ENCODE results near the gene AHSG. TPM values are rescaled to one million over a fixed set of nuclear protein-coding genes. Genes with fewer than 3 reads are reported as not detected.

The AHSG gene
- total RNA-seq = not detected in 2 replicates

GRCh38 chr3:186612721-186613636 lies at the start of gene AHSG:
Gene AHSG (plus strand): TSS chr3:186613060. CDS start chr3:186613142, 82 bp downstream.

GRCh38 chr3:186567072-186567921 lies 45.6 kb upstream of the AHSG start, which contains the start of gene TBCCD1:
Gene TBCCD1 (minus strand): TSS chr3:186567339. CDS start chr3:186564329, 3,010 bp downstream.

GRCh38 chr3:186570096-186570940 lies 42.5 kb upstream of the AHSG start, which contains the start of gene DNAJB11:
Gene DNAJB11 (plus strand): TSS chr3:186570720. CDS start chr3:186570898, 178 bp downstream.

GRCh38 chr3:186639778-186640472 lies 27.1 kb downstream of the AHSG start, which contains the start of gene FETUB:
Gene FETUB (plus strand): TSS chr3:186640399. CDS start chr3:186640461, 62 bp downstream.

GRCh38 chr3:186665625-186666188 lies 52.8 kb downstream of the AHSG start, which contains the start of gene HRG:
Gene HRG (plus strand): TSS chr3:186666014. CDS start chr3:186666032, 18 bp downstream.

Other genes with a start within 250 kb of the AHSG start
- gene CRYGS, start 68.7 kb upstream of the AHSG start, total RNA-seq = 0.70 and 1.1 TPM in 2 replicates
- 9.4 and 10.3 TPM in 2 replicates for gene TBCCD1, start 45.7 kb upstream of the AHSG start, total RNA-seq
- 38.6 and 54.4 TPM in 2 replicates for gene DNAJB11, start 42.3 kb upstream of the AHSG start, total RNA-seq
- gene FETUB, start 27.3 kb downstream of the AHSG start, total RNA-seq = not detected in 2 replicates
- not detected in 2 replicates for gene HRG, start 53.0 kb downstream of the AHSG start, total RNA-seq
- not detected in 2 replicates for gene KNG1, start 104.3 kb downstream of the AHSG start, total RNA-seq
- 267 and 306 TPM in 2 replicates for gene EIF4A2, start 170.5 kb downstream of the AHSG start, total RNA-seq
- gene RFC4, start 193.4 kb downstream of the AHSG start, total RNA-seq = 11.7 and 12.3 TPM in 2 replicates
- under 0.01 TPM in 1 of 2 replicates, not detected in the other for gene ADIPOQ, start 229.7 kb downstream of the AHSG start, total RNA-seq

Data from pericardium fibroblast (primary cell).